DOHH2 (cell line): Measurements from ENCODE around the gene SPOCK2.

Experiments used
- CTCF ChIP-seq: fragments of 200-600 bp; sonication (generic); IDR thresholded peaks from one replicate; pipeline ENCODE4 v1.5.1; 2014; ENCODE audit warnings: antibody characterized with exemption, mild to moderate bottlenecking, low read depth, low read length; ENCODE audit not compliant: poor library complexity, severe bottlenecking
- EZH2phosphoT487 ChIP-seq: fragments of 200-600 bp; sonication (generic); IDR thresholded peaks from 2 replicates; pipeline ENCODE4 v1.6.1; 2017; ENCODE audit warnings: borderline replicate concordance, mild to moderate bottlenecking, antibody characterized with exemption, low read length, moderate library complexity, mixed read lengths

GRCh38 chr10:72037266-72037665 lies 51.1 kb downstream of the SPOCK2 start:
- TF ChIP-seq CTCF (no peak), EZH2phosphoT487 (no peak)
